HepG2 (cell line): ENCODE results near the gene LUC7L2. TPM values are rescaled to one million over a fixed set of nuclear protein-coding genes. Genes with fewer than 3 reads are reported as not detected.

Experiments used
- ATAC-seq: fragments of 200-7000 bp; cut with Tn5 transposase; 3 replicates; pipeline ENCODE4 v1.9.1; 2020; ENCODE audit warnings: mild to moderate bottlenecking, moderate library complexity
- BruUV-seq: library from RNA; stranded (reverse); fragments of 400-500 nt; replicated peaks from 2 replicates; lab custom pipeline; 2021; lab: Mats Ljungman, UMichigan
- CTCF ChIA-PET: fragments of 300-600 bp; formaldehyde crosslinking; extraction: SDS; loops from one replicate; lab custom pipeline; 2021; ENCODE audit warnings: low total read pairs, inconsistent platforms, low intra/inter-chr PET ratio; lab: Yijun Ruan, JAX
- POLR2A ChIA-PET: fragments of 350-600 bp; sonication (Branson Sonifier 250); formaldehyde crosslinking; loops from one replicate; lab custom pipeline; 2020; ENCODE audit warnings: antibody characterized with exemption, inconsistent platforms; lab: Yijun Ruan, JAX
- DNase-seq: peaks from one replicate; pipeline ENCODE4 v3.0.0-alpha.2; 2015; ENCODE audit warnings: low spot score
- FAIRE-seq: peaks from 3 replicates; lab custom pipeline; 2011; peaks lifted over from hg19 to GRCh38; lab: Jason Lieb, UNC
- H2AFZ ChIP-seq: one replicate; pipeline ENCODE4 v1.6.1; 2011; ENCODE audit warnings: low read length, inconsistent platforms
- H3K27ac ChIP-seq: fragments of 300-600 bp; 3 replicates; pipeline ENCODE4 v1.8.0; 2011; ENCODE audit warnings: mixed run types, mild to moderate bottlenecking, mixed read lengths, low read length, inconsistent platforms; ENCODE audit not compliant: insufficient read depth; ENCODE audit errors: extremely low read length
- H3K27me3 ChIP-seq, 2 experiments: fragments of 200-600 bp in 1 of 2; 2 replicates in 1 of 2; 3 replicates in 1 of 2; pipeline versions ENCODE4 v1.6.0 to v1.8.0; 2011; ENCODE audit warnings: low read length in 2 of 2, mild to moderate bottlenecking in 2 of 2, moderate library complexity in 2 of 2, inconsistent platforms in 1 of 2; ENCODE audit not compliant: insufficient read depth in 2 of 2, control insufficient read depth in 1 of 2
- H3K36me3 ChIP-seq, 2 experiments: fragments of 200-600 bp in 1 of 2; replicated peaks in 1 of 2; 2 replicates in 1 of 2; 3 replicates in 1 of 2; pipeline versions ENCODE4 v1.5.1 to v1.8.0; 2011; ENCODE audit warnings: low read length in 2 of 2, inconsistent platforms in 1 of 2; ENCODE audit not compliant: insufficient read depth in 2 of 2, control insufficient read depth in 1 of 2
- H3K4me1 ChIP-seq: 2 replicates; pipeline ENCODE4 v1.5.1; 2012; ENCODE audit warnings: low read length, inconsistent platforms; ENCODE audit not compliant: insufficient read depth
- H3K4me2 ChIP-seq: 2 replicates; pipeline ENCODE4 v1.6.0; 2011; ENCODE audit warnings: low read depth, low read length, inconsistent platforms
- H3K4me3 ChIP-seq, 3 experiments: fragments of 200-600 bp in 1 of 3; sonication (generic), shearing (Covaris generic) in 1 of 3; replicated peaks in 1 of 3; 2 replicates each; pipeline ENCODE4 v1.5.1; 2011 to 2016; ENCODE audit warnings: low read length in 3 of 3, inconsistent platforms in 2 of 3, low read depth in 2 of 3, mild to moderate bottlenecking in 2 of 3, control low read depth in 1 of 3, mixed read lengths in 1 of 3; ENCODE audit not compliant: insufficient read depth in 1 of 3
- H3K79me2 ChIP-seq: one replicate; pipeline ENCODE4 v1.6.1; 2011; ENCODE audit warnings: low read length, inconsistent platforms; ENCODE audit not compliant: insufficient read depth
- H3K9ac ChIP-seq: 2 replicates; pipeline ENCODE4 v1.6.0; 2011; ENCODE audit warnings: mild to moderate bottlenecking, low read depth, low read length, inconsistent platforms; ENCODE audit not compliant: insufficient read depth
- H3K9me3 ChIP-seq: 2 replicates; pipeline ENCODE4 v1.5.1; 2012; ENCODE audit warnings: mild to moderate bottlenecking, low read length
- H4K20me1 ChIP-seq: 2 replicates; pipeline ENCODE4 v1.6.0; 2011; ENCODE audit warnings: inconsistent platforms, mild to moderate bottlenecking, low read length, moderate library complexity; ENCODE audit not compliant: insufficient read depth
- BHLHE40 ChIP-seq: IDR thresholded peaks from 2 replicates; pipeline ENCODE4 v1.6.1; 2011; ENCODE audit warnings: low read length, improper control_type of control experiment
- KDM1A ChIP-seq: IDR thresholded peaks from 2 replicates; pipeline ENCODE4 v1.6.1; 2016; ENCODE audit warnings: missing compliant biosample characterization
- WGBS: methylation state at CpG from one replicate; pipeline ENCODE4 v1.1.6; 2017; ENCODE audit warnings: low lambda C conversion rate; 5-methylcytosine and 5-hydroxymethylcytosine counted together
- in situ Hi-C: cut with HindIII; loops from 2 replicates; pipeline ENCODE4 v1.10.0; 2017; ENCODE audit warnings: low pct_unique_long_range_greater_than_20kb; ENCODE audit not compliant: extremely low pct_ligation_motif_present
- intact Hi-C: fragments of 100-400 bp; cut with micrococcal nuclease; formaldehyde crosslinking; loops from one replicate; pipeline ENCODE4 v1.10.0; 2022; ENCODE audit not compliant: unreplicated experiment
- polyA plus RNA-seq, 8 experiments: library from polyadenylated mRNA; depleted of rRNA in 3 of 8; stranded (reverse) in 7 of 8; unstranded in 1 of 8; fragments of >200 nt; fragmentation: Illumina TruSeq in 4 of 8; extraction: Trizol in 4 of 8; gene quantifications; 2 replicates each; pipeline versions ENCODE4 v1.2.1 to v1.2.3, GENCODE V29; 2011 to 2016; ENCODE audit warnings: low read depth in 4 of 8, missing spikeins in 1 of 8, mixed read lengths in 1 of 8; ENCODE audit not compliant: insufficient read depth in 1 of 8
- total RNA-seq, 5 experiments: library from RNA; depleted of rRNA; stranded (reverse); fragments of >200 nt; fragmentation: Illumina TruSeq; extraction: Trizol; gene quantifications; 2 replicates each; pipeline ENCODE4 v1.2.3, GENCODE V29; 2016; ENCODE audit warnings: low read depth in 1 of 5
- TF ChIP-seq, protein P1 (sequence below): IDR thresholded peaks from 2 replicates; pipeline ENCODE4 v1.6.1; 2016; ENCODE audit warnings: mild to moderate bottlenecking, missing biosample characterization, missing genetic modification reagents
- TF ChIP-seq, protein P2 (sequence below): sonication (generic); formaldehyde crosslinking; IDR thresholded peaks from 2 replicates; pipeline ENCODE4 v1.5.0; 2020; ENCODE audit warnings: missing genetic modification reagents, mild to moderate bottlenecking, borderline replicate concordance

The LUC7L2 gene
- total and polyA plus RNA-seq, 2 of the 13 experiments (the other 11 are each of a cell fraction or from before 2014, with no cell fraction given), result 17.9 to 50.7 TPM

DNA sequence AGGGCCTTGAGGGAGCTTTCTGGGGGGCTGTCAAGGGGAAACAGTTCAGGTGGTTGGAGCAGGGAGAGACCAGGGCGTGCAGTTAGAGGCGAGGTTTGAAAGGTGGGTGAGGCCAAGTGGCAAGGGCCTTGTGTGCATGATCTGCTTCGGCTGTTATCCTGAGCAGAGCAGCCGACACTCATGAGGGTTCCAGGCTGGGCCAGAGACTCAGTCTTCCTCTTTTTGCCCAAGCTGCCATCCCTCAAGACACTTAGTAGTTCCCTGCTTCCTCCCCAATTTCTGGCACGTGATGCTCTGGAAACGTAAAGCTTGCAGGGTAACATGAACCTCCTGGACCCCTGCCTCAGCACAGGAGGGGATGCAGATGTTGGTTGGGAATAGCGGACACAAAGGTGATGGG is 79.7 kb downstream of the LUC7L2 start (continued):
- TF ChIP-seq, protein P1, sequence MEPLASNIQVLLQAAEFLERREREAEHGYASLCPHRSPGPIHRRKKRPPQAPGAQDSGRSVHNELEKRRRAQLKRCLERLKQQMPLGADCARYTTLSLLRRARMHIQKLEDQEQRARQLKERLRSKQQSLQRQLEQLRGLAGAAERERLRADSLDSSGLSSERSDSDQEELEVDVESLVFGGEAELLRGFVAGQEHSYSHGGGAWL (CRISPR knock-in tag), result no peak
- no peak for TF ChIP-seq KDM1A (CRISPR knock-in tag)

DNA sequence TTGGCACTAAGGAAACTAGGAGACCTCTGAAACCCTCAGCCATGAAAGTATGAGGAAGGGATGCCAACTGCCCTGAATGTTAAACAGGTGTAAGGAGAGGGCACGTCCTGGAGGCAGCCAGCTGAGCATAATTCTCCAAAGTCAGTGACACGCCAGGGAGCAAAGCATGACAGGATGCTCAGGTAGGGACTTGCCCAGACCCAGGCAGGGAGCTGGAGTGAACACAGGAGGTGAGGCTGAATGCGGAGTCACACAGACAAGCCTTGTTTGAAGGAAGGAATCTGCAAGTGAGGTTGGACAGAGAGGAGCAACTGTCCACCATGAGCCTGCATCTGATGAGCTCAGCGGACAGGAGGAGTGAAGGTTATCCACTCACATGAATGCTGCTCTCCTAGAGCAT is 82.3 kb downstream of the LUC7L2 start:
- TF ChIP-seq, protein P2, sequence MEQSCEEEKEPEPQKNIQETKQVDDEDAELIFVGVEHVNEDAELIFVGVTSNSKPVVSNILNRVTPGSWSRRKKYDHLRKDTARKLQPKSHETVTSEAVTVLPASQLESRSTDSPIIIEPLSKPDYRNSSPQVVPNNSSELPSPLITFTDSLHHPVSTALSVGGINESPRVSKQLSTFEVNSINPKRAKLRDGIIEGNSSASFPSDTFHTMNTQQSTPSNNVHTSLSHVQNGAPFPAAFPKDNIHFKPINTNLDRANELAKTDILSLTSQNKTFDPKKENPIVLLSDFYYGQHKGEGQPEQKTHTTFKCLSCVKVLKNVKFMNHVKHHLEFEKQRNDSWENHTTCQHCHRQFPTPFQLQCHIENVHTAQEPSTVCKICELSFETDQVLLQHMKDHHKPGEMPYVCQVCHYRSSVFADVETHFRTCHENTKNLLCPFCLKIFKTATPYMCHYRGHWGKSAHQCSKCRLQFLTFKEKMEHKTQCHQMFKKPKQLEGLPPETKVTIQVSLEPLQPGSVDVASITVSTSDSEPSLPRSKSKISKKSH, result no peak
- 0 out of 2 replicates have a peak, but pooled peaks have one; percentile 7 for TF ChIP-seq BHLHE40
- H3K4me2 ChIP-seq, result no peak overlapping the region
- 51% methylated on average over 4 of the region's 4 CpGs for WGBS
- no peaks in the 10 kb centered on the region for H3K79me2 ChIP-seq
- H4K20me1 ChIP-seq, result no peaks in the 10 kb centered on the region
- no TSS peak for BruUV-seq
- no peak overlapping the region for H3K4me3 ChIP-seq
- no peak overlapping the region for H3K9ac ChIP-seq
- no peaks in the 10 kb centered on the region for H3K27me3 ChIP-seq
- ATAC-seq, result peak; percentile 68
- H3K36me3 ChIP-seq, result no peaks in the 10 kb centered on the region
- ChIA-PET POLR2A (no interaction called here), CTCF (no interaction called here)
- H3K4me1 ChIP-seq, result peaks cover 12% of the 10 kb centered on the region
- H2AFZ ChIP-seq, result no peak overlapping the region
- intact Hi-C loops, result no loop called here
- H3K27ac ChIP-seq, result no peak overlapping the region
- no peak for DNase-seq
- no peak for FAIRE-seq
- H3K9me3 ChIP-seq, result no peaks in the 10 kb centered on the region
- in situ Hi-C loops, result no loop called here
